ENCODE measurements around the gene DPEP2NB. TPM values are rescaled to one million over a fixed set of nuclear protein-coding genes. Genes with fewer than 3 reads are reported as not detected.
"Not testable (repeated sequence)": the region's sequence is repeated elsewhere in the genome, so short reads cannot be mapped to it uniquely, and the experiment has no call there.

DPEP2NB gene
- total RNA-seq, 1 donor from 2014 or later, result not detected

DNA sequence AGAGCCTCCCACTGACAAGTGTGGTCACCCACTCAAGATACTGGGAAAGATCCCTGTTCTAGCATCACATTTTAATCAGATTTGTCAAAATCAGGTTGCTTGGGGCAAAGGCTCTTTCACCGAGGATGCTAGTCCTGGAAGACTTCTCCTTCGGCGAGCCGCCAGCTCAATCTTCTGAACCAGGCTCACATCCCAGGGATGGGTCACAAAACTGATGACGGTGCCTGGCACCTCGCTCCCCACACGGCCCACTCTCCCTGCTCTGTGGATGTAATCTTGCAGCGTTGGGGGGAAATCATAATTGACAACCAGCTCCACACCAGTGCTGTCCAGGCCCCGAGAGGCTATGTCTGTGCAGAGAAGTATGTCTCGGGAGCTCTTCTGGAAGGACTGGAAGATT lies 5.8 kb upstream of the DPEP2NB start:
- Histone ChIP-seq H3K4me3 (peak overlapping the region in 1 of 2 donors; percentile 93), H3K27ac (no peak overlapping the region), H3K4me1 (peaks cover 24% of the 10 kb centered on the region), H3K27me3 (no peaks in the 10 kb centered on the region), H3K36me3 (peaks cover 0 to 13% of the 10 kb centered on the region in 2 donors), H3K9me3 (no peaks in the 10 kb centered on the region)
- DNase-seq (ENCODE audit: extremely low spot score in 2 of 2), result no peak
- TF ChIP-seq, protein P1, sequence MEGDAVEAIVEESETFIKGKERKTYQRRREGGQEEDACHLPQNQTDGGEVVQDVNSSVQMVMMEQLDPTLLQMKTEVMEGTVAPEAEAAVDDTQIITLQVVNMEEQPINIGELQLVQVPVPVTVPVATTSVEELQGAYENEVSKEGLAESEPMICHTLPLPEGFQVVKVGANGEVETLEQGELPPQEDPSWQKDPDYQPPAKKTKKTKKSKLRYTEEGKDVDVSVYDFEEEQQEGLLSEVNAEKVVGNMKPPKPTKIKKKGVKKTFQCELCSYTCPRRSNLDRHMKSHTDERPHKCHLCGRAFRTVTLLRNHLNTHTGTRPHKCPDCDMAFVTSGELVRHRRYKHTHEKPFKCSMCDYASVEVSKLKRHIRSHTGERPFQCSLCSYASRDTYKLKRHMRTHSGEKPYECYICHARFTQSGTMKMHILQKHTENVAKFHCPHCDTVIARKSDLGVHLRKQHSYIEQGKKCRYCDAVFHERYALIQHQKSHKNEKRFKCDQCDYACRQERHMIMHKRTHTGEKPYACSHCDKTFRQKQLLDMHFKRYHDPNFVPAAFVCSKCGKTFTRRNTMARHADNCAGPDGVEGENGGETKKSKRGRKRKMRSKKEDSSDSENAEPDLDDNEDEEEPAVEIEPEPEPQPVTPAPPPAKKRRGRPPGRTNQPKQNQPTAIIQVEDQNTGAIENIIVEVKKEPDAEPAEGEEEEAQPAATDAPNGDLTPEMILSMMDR (IDR thresholded peaks at IDR 0.05), result no peak
- no peak for TF ChIP-seq POLR2A (IDR thresholded peaks at IDR 0.05)
- no peak for TF ChIP-seq POLR2AphosphoS5 (IDR thresholded peaks at IDR 0.05; ENCODE audit: insufficient read depth in 1 of 2, low read depth in 1 of 2)
- intact Hi-C loops (cut with DNase I), result loop anchor here (5.0 kb wide), 1 partner anchor 61 kb away; no protein-coding TSS in a partner anchor

DNA sequence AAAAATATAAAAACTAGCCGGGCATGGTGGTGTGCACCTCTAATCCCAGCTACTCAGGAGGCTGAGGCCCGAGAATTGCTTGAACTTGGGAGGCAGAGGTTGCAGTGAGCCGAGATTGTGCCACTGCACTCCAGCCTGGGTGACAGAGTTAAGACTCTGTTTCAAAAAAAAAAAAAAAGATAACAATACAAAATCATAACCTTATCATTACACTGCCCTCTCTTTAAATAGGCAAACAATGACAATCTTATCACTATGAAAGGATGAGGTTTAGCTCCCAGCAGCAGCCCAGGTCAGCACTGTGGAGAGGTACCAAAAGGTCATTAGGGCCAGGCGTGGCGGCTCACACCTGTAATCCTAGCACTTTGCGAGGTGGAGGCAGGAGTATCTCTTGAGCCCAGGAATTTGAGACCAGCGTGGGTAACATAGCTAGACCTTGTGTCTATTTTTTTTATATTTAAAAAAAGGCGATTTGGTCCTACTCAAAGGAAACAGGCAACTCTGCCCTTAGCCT lies 3.5 kb upstream of the DPEP2NB start:
- H3K9me3 ChIP-seq, result no peaks in the 10 kb centered on the region
- no peak for TF ChIP-seq POLR2AphosphoS5 (IDR thresholded peaks at IDR 0.05; ENCODE audit: insufficient read depth in 1 of 2, low read depth in 1 of 2)
- no peaks in the 10 kb centered on the region for H3K27me3 ChIP-seq
- intact Hi-C loops (cut with DNase I), result no loop called here
- no peak for DNase-seq (ENCODE audit: extremely low spot score in 2 of 2)
- peaks cover 21% of the 10 kb centered on the region for H3K4me1 ChIP-seq
- no peak overlapping the region for H3K4me3 ChIP-seq
- no peak overlapping the region for H3K27ac ChIP-seq
- peaks cover 0 to 7% of the 10 kb centered on the region in 2 donors for H3K36me3 ChIP-seq

DNA sequence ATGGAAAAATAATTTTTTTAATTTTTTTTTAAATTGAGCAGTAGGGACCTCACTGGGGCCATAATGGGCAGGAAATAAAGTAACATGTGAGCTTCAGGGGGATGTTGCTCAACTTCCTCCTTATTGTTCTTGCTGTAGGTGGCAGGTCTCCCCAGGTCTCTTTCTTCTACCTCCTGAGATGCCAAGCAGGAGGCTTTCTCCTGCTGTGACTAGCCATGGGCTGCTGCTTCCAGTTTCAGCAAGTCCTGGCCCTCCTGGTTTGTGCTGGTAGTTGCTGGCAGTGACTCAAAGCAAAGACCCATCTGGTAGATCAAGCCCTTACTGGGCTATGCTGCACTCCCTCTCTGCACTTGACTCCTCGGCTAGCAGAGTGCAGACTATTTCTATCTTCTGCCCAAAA lies 2.3 kb downstream of the DPEP2NB start:
- TF ChIP-seq POLR2A (IDR thresholded peaks at IDR 0.05) (no peak), POLR2AphosphoS5 (IDR thresholded peaks at IDR 0.05; ENCODE audit: insufficient read depth in 1 of 2, low read depth in 1 of 2) (peak in 1 of 2 donors; percentile 53)
- TF ChIP-seq, protein P1 (IDR thresholded peaks at IDR 0.05), result no peak
- Histone ChIP-seq H3K27me3 (no peaks in the 10 kb centered on the region), H3K27ac (peak overlapping the region; percentile 17), H3K9me3 (no peaks in the 10 kb centered on the region), H3K4me3 (no peak overlapping the region), H3K36me3 (no peaks in the 10 kb centered on the region), H3K4me1 (no peaks in the 10 kb centered on the region)
- no peak for DNase-seq (ENCODE audit: extremely low spot score in 2 of 2)
- intact Hi-C loops (cut with DNase I), result no loop called here

DNA sequence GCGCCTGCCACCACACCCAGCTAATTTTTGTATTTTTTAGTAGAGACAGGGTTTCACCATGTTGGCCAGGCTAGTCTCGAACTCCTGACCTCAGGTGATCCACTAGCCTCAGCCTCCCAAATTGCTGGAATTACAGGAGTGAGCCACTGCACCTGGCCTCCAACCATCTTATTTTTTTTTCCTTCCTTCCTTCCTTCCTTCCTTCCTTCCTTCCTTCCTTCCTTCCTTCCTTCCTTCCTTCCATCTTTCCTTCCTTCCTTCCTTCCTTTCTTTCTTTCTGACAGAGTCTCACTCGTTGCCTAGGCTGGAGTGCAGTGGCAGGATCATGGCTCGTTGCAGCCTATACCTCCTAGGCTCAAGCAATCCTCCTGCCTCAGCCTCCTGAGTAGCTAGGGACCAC lies 5.8 kb downstream of the DPEP2NB start:
- intact Hi-C loops (cut with DNase I); DNase-seq (ENCODE audit: extremely low spot score in 2 of 2): not testable (repeated sequence)

DNA sequence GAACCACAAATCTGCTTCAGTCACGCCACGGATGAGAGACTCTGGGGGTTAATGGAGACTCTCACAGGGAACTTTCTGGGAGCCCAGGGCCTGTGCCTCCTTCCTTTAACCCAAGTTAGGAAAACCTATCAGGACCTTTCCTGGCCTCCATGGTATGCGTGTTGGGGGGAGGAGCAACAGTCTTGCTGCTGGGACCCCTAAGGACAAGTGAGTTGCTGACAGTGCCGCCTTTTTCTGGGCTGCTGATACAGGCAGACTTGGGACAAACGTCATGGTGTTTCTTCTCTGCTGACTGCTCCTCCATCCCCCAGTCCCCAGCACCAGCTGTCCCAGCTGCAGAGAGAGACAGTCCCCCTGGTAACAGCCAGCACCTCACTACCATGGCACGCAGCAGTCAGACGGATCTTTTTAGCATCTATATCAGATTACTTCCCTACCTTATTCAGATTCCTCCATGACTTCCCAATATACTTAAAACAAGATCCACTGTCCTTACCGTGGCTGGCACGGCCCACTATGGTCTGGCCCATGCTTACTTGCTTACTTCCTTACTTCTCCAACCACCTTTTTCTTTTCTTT lies 6.5 kb downstream of the DPEP2NB start:
- no peaks in the 10 kb centered on the region for H3K9me3 ChIP-seq
- intact Hi-C loops (cut with DNase I), result no loop called here

More for the DNA sequence above, 5.8 kb downstream of the DPEP2NB start:
- H3K4me1 ChIP-seq, H3K27ac ChIP-seq, H3K36me3 ChIP-seq, H3K27me3 ChIP-seq, H3K4me3 ChIP-seq, H3K9me3 ChIP-seq: not testable (repeated sequence)

More for the DNA sequence above, 6.5 kb downstream of the DPEP2NB start:
- TF ChIP-seq POLR2AphosphoS5 (IDR thresholded peaks at IDR 0.05; ENCODE audit: insufficient read depth in 1 of 2, low read depth in 1 of 2) (no peak), POLR2A (IDR thresholded peaks at IDR 0.05) (no peak)
- TF ChIP-seq, protein P1 (IDR thresholded peaks at IDR 0.05), result no peak
- no peaks in the 10 kb centered on the region for H3K4me1 ChIP-seq
- no peaks in the 10 kb centered on the region for H3K36me3 ChIP-seq
- no peak overlapping the region for H3K4me3 ChIP-seq
- H3K27me3 ChIP-seq, result no peaks in the 10 kb centered on the region
- no peak overlapping the region for H3K27ac ChIP-seq
- DNase-seq (ENCODE audit: extremely low spot score in 2 of 2), result no peak
